Sigmoid colon (tissue), 7 donors: Measurements from ENCODE around the gene THSD7B. TPM values are rescaled to one million over a fixed set of nuclear protein-coding genes. Genes with fewer than 3 reads are reported as not detected.

Experiments used
- DNase-seq: peaks from one replicate; pipeline ENCODE4 v3.0.0-alpha.2; 2019
- H3K27ac ChIP-seq, 4 donors: fragments of 200-600 bp; sonication (generic); one replicate each; pipeline ENCODE4 v1.5.1; 2016 to 2019; ENCODE audit warnings: mild to moderate bottlenecking in 1 of 4
- H3K27me3 ChIP-seq, 3 donors: fragments of 200-600 bp; sonication (generic); one replicate each; pipeline ENCODE4 v1.5.1; 2019; ENCODE audit warnings: mild to moderate bottlenecking in 1 of 3
- H3K36me3 ChIP-seq, 4 donors: fragments of 200-600 bp; sonication (generic); one replicate each; pipeline ENCODE4 v1.5.1; 2016 to 2019
- H3K4me1 ChIP-seq, 4 donors: fragments of 200-600 bp; sonication (generic); one replicate each; pipeline ENCODE4 v1.5.1; 2017 to 2019
- H3K4me3 ChIP-seq, 4 donors: fragments of 200-600 bp; sonication (generic); one replicate each; pipeline ENCODE4 v1.5.1; 2017 to 2019; ENCODE audit warnings: mild to moderate bottlenecking in 2 of 4, moderate library complexity in 1 of 4
- H3K9me3 ChIP-seq, 4 donors: fragments of 200-600 bp in 3 of 4; sonication (generic) in 3 of 4; one replicate each; pipeline versions ENCODE4 v1.5.1 to v1.6.1; 2013 to 2019
- EP300 ChIP-seq, 4 donors: sonication (generic); formaldehyde crosslinking; IDR thresholded peaks; one replicate each; pipeline ENCODE4 v1.6.1; 2017; ENCODE audit warnings: antibody characterized with exemption in 4 of 4
- POLR2A ChIP-seq, 2 donors: fragments of 450-650 bp; IDR thresholded peaks; one replicate each; pipeline ENCODE4 v1.6.1; 2016; ENCODE audit warnings: antibody characterized with exemption in 2 of 2, mild to moderate bottlenecking in 2 of 2, moderate library complexity in 2 of 2
- POLR2AphosphoS5 ChIP-seq, 4 donors: sonication (generic); formaldehyde crosslinking; IDR thresholded peaks; one replicate each; pipeline ENCODE4 v1.6.1; 2017; ENCODE audit warnings: antibody characterized with exemption in 4 of 4
- WGBS, 2 donors: extraction: QIAGEN DNeasy Blood & Tissue Kit; methylation state at CpG; one replicate each; pipeline ENCODE4 v1.1.7; 2013; 5-methylcytosine and 5-hydroxymethylcytosine counted together
- intact Hi-C: fragments of 100-400 bp; cut with DNase I; formaldehyde crosslinking; loops from one replicate; pipeline ENCODE4 v1.15.1; 2023
- polyA plus RNA-seq, 3 donors: library from polyadenylated mRNA; stranded (reverse); fragments of 200-250 nt; gene quantifications; one replicate each; pipeline ENCODE4 v1.2.3, GENCODE V29; 2013
- total RNA-seq, 4 donors: library from RNA; depleted of rRNA; stranded (reverse); fragments of >200 nt; gene quantifications; one replicate each; pipeline ENCODE4 v1.1.0, GENCODE V29; 2016
- TF ChIP-seq, protein P1 (sequence below), 4 experiments: fragments of 450-650 bp in 3 of 4; fragments of 200-600 bp in 1 of 4; IDR thresholded peaks; one replicate each; pipeline ENCODE4 v1.5.1; 2016 to 2019; ENCODE audit warnings: antibody characterized with exemption in 4 of 4, mild to moderate bottlenecking in 3 of 4, moderate library complexity in 2 of 4
- donor health status: healthy with polysubstance abuse.
- donor health status: Bipolar disorder and iron deficiency.
- donor health status: healthy.

The THSD7B gene
- total and polyA plus RNA-seq, 7 donors: 0.16 to 0.83 (median 0.27) TPM; not detected in 2

- intact Hi-C loops: no loop called here
- no peak for DNase-seq
- Histone ChIP-seq H3K36me3 (no peaks in the 10 kb centered on the region), H3K27ac (no peak overlapping the region), H3K4me1 (no peaks in the 10 kb centered on the region), H3K4me3 (no peak overlapping the region), H3K9me3 (no peaks in the 10 kb centered on the region), H3K27me3 (no peaks in the 10 kb centered on the region)
- TF ChIP-seq POLR2A (IDR thresholded peaks at IDR 0.05): no peak
- no peak for TF ChIP-seq POLR2AphosphoS5 (IDR thresholded peaks at IDR 0.05)
- no peak for TF ChIP-seq EP300 (IDR thresholded peaks at IDR 0.05)
- 57 to 64% methylated on average over 2 of the region's 2 CpGs for WGBS, 2 donors
Measured at GRCh38 chr2:137232076-137232475, 466.7 kb downstream of the THSD7B start.

GRCh38 chr2:137233091-137233490 lies 467.7 kb downstream of the THSD7B start:
- Histone ChIP-seq H3K36me3 (no peaks in the 10 kb centered on the region), H3K27ac (no peak overlapping the region), H3K9me3 (no peaks in the 10 kb centered on the region), H3K4me1 (no peaks in the 10 kb centered on the region), H3K27me3 (no peaks in the 10 kb centered on the region), H3K4me3 (no peak overlapping the region)
- no peak for DNase-seq
- TF ChIP-seq POLR2A (IDR thresholded peaks at IDR 0.05) (no peak), EP300 (IDR thresholded peaks at IDR 0.05) (no peak), POLR2AphosphoS5 (IDR thresholded peaks at IDR 0.05) (no peak)
- TF ChIP-seq, protein P1, sequence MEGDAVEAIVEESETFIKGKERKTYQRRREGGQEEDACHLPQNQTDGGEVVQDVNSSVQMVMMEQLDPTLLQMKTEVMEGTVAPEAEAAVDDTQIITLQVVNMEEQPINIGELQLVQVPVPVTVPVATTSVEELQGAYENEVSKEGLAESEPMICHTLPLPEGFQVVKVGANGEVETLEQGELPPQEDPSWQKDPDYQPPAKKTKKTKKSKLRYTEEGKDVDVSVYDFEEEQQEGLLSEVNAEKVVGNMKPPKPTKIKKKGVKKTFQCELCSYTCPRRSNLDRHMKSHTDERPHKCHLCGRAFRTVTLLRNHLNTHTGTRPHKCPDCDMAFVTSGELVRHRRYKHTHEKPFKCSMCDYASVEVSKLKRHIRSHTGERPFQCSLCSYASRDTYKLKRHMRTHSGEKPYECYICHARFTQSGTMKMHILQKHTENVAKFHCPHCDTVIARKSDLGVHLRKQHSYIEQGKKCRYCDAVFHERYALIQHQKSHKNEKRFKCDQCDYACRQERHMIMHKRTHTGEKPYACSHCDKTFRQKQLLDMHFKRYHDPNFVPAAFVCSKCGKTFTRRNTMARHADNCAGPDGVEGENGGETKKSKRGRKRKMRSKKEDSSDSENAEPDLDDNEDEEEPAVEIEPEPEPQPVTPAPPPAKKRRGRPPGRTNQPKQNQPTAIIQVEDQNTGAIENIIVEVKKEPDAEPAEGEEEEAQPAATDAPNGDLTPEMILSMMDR (IDR thresholded peaks at IDR 0.05): no peak
- intact Hi-C loops: no loop called here
- WGBS, 2 donors: 83 to 87% methylated on average over 3 of the region's 3 CpGs

DNA sequence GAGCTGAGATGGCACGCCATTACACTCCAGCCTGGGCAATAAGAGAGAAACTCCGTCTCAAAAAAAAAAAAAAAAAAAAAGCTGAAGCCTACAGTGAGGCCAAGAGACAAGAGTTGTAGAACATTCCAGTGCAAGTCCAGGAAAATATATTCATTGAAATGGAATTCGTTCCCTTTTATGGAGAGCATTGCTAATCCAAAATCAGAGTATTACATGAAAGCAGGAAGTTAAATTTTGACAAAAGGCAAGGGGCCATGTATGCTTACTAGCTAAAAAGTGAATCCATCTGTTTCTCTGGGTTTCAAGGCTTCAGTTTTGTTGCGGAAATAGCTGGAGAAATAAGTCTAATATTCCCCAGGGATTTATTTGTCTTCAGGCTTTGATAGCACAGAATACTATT lies 471.7 kb downstream of the THSD7B start:
- Histone ChIP-seq H3K27ac (no peak overlapping the region), H3K36me3 (no peaks in the 10 kb centered on the region), H3K4me1 (no peaks in the 10 kb centered on the region), H3K9me3 (no peaks in the 10 kb centered on the region), H3K4me3 (no peak overlapping the region), H3K27me3 (no peaks in the 10 kb centered on the region)
- TF ChIP-seq, protein P1 (IDR thresholded peaks at IDR 0.05): no peak
- TF ChIP-seq POLR2A (IDR thresholded peaks at IDR 0.05): no peak
- no peak for TF ChIP-seq POLR2AphosphoS5 (IDR thresholded peaks at IDR 0.05)
- TF ChIP-seq EP300 (IDR thresholded peaks at IDR 0.05): no peak
- DNase-seq: no peak
- WGBS, 2 donors: 87 to 92% methylated on average over 4 of the region's 4 CpGs
- intact Hi-C loops: no loop called here

GRCh38 chr2:137238065-137238464 lies 472.7 kb downstream of the THSD7B start:
- TF ChIP-seq, protein P1 (IDR thresholded peaks at IDR 0.05): no peak
- TF ChIP-seq POLR2A (IDR thresholded peaks at IDR 0.05): no peak
- no peak for TF ChIP-seq EP300 (IDR thresholded peaks at IDR 0.05)
- TF ChIP-seq POLR2AphosphoS5 (IDR thresholded peaks at IDR 0.05): no peak
- Histone ChIP-seq H3K36me3 (no peaks in the 10 kb centered on the region), H3K4me3 (no peak overlapping the region), H3K27ac (no peak overlapping the region), H3K27me3 (no peaks in the 10 kb centered on the region), H3K9me3 (no peaks in the 10 kb centered on the region), H3K4me1 (no peaks in the 10 kb centered on the region)
- no peak for DNase-seq
- 91% methylated on average over 3 of the region's 3 CpGs for WGBS, 2 donors
- intact Hi-C loops: no loop called here

DNA sequence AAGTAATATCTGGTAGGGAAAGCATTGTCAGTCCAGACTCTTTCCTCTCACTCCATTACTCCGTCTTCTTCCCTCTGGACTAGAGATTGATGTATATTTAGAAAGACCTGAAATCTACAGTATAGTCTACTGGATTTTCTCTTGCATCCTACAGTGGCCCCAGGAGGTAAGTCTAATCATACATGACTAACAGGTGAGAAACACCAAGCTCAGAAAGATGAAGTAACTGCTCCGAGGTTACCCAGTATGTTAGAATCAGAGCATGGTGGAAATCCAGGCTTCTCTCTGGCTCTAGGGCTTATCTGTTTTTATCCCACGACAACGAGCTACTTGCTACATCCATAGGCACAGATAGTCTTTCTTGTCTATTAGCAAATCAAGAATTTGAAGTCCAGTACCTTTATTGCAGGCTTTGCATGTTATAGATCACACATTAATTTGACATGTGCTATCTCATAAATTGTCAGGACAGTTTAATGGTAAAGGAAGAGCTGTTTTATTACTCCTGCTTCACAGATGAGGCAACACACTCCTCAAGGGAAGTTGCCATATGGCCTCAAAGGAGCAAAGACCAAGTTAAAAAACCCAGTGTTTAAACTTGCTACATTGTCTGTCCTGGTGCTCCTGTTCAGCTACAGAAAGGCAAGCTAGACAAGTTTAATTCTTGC lies 484.3 kb downstream of the THSD7B start:
- WGBS, 2 donors: 72 to 74% methylated on average over 4 of the region's 4 CpGs
- TF ChIP-seq, protein P1 (IDR thresholded peaks at IDR 0.05): no peak
- TF ChIP-seq POLR2AphosphoS5 (IDR thresholded peaks at IDR 0.05) (no peak), POLR2A (IDR thresholded peaks at IDR 0.05) (no peak), EP300 (IDR thresholded peaks at IDR 0.05) (no peak)
- H3K36me3 ChIP-seq: no peaks in the 10 kb centered on the region
- no peaks in the 10 kb centered on the region for H3K4me1 ChIP-seq
- no peaks in the 10 kb centered on the region for H3K27me3 ChIP-seq
- no peak for DNase-seq
- no peak overlapping the region for H3K27ac ChIP-seq
- H3K4me3 ChIP-seq: no peak overlapping the region
- H3K9me3 ChIP-seq: no peaks in the 10 kb centered on the region
- intact Hi-C loops: no loop called here
